Karpas-422 (cell line): Measurements from ENCODE around the gene ATL1. TPM values are rescaled to one million over a fixed set of nuclear protein-coding genes. Genes with fewer than 3 reads are reported as not detected.
A peak's percentile ranks its signal among the peaks of the same experiment; 100 is the strongest.
"Not testable (repeated sequence)": the region's sequence is repeated elsewhere in the genome, so short reads cannot be mapped to it uniquely, and the experiment has no call there.

Experiments
- DNase-seq: peaks from one replicate; pipeline ENCODE4 v3.0.0-alpha.2; 2015
- H2AFZ ChIP-seq: fragments of 200-600 bp; sonication (generic); 2 replicates; pipeline ENCODE4 v1.6.1; 2014; ENCODE audit warnings: antibody characterized with exemption, low read length, mixed read lengths
- H3K27ac ChIP-seq: fragments of 200-600 bp; sonication (generic); 2 replicates; pipeline ENCODE4 v1.5.1; 2014; ENCODE audit warnings: mild to moderate bottlenecking, low read length, moderate library complexity
- H3K27me3 ChIP-seq: fragments of 200-600 bp; sonication (generic); 2 replicates; pipeline ENCODE4 v1.6.1; 2014; ENCODE audit warnings: low read length, mixed read lengths
- H3K36me3 ChIP-seq: fragments of 200-600 bp; sonication (generic); 2 replicates; pipeline ENCODE4 v1.6.1; 2014; ENCODE audit warnings: low read length, mixed read lengths; ENCODE audit not compliant: insufficient read depth
- H3K4me1 ChIP-seq: fragments of 200-600 bp; sonication (generic); 2 replicates; pipeline ENCODE4 v1.6.1; 2014; ENCODE audit warnings: mild to moderate bottlenecking, low read length, mixed read lengths
- H3K4me2 ChIP-seq: fragments of 200-600 bp; sonication (generic); 2 replicates; pipeline ENCODE4 v1.6.1; 2014; ENCODE audit warnings: low read length, low read depth, mild to moderate bottlenecking; ENCODE audit not compliant: poor library complexity, severe bottlenecking
- H3K4me3 ChIP-seq: fragments of 200-600 bp; sonication (generic); 2 replicates; pipeline ENCODE4 v1.5.1; 2014; ENCODE audit warnings: mild to moderate bottlenecking, antibody characterized with exemption, low read length, mixed read lengths
- H3K79me2 ChIP-seq: fragments of 200-600 bp; sonication (generic); 2 replicates; pipeline ENCODE4 v1.6.1; 2014; ENCODE audit warnings: mild to moderate bottlenecking, low read length, mixed read lengths
- H3K9ac ChIP-seq: fragments of 200-600 bp; sonication (generic); 2 replicates; pipeline ENCODE4 v1.6.0; 2014; ENCODE audit warnings: low read length
- H3K9me2 ChIP-seq: fragments of 200-600 bp; sonication (generic), shearing (Covaris generic); replicated peaks from 2 replicates; pipeline ENCODE4 v1.6.0; 2014; ENCODE audit warnings: mild to moderate bottlenecking, low read length, moderate library complexity; ENCODE audit not compliant: insufficient read depth
- H3K9me3 ChIP-seq: fragments of 300-700, 200-600 bp; sonication (generic); 2 replicates; pipeline ENCODE4 v1.6.1; 2014; ENCODE audit warnings: low read length, mixed read lengths
- H4K20me1 ChIP-seq: fragments of 200-600 bp; sonication (generic); 2 replicates; pipeline ENCODE4 v1.6.1; 2014; ENCODE audit warnings: mild to moderate bottlenecking, antibody characterized with exemption, low read length, low read depth; ENCODE audit not compliant: insufficient read depth
- total RNA-seq: library from RNA; depleted of rRNA; stranded (reverse); fragments of >200 nt; shearing (Covaris generic); gene quantifications from 2 replicates; pipeline ENCODE4 v1.2.3, GENCODE V29; 2014; ENCODE audit warnings: low replicate concordance

ATL1 gene
- total RNA-seq, 1 experiment from 2014 or later: 3.3 TPM

- H3K27me3 ChIP-seq: no peaks in the 10 kb centered on the region
- H3K4me3 ChIP-seq: peak within 1 kb of the TSS; percentile 70
- H3K9ac ChIP-seq: peak within 1 kb of the TSS; percentile 89
- H3K4me2 ChIP-seq: peak within 1 kb of the TSS; percentile 88
- DNase-seq: peak; percentile 98
- H3K9me3 ChIP-seq: no peaks in the 10 kb centered on the region
- H2AFZ ChIP-seq: peak within 1 kb of the TSS; percentile 91
- peaks cover 9% of the 10 kb centered on the region; the same call in 1 of the 2 replicates for H3K36me3 ChIP-seq
- H3K79me2 ChIP-seq: peaks cover 46% of the 10 kb centered on the region
- no peaks in the 10 kb centered on the region for H3K9me2 ChIP-seq
- peaks cover 43% of the 10 kb centered on the region for H3K4me1 ChIP-seq
- peak within 1 kb of the TSS; percentile 48 for H3K27ac ChIP-seq
- H4K20me1 ChIP-seq: peaks cover 4% of the 10 kb centered on the region; the same call in 1 of the 2 replicates
Observed at GRCh38 chr14:50532502-50533240, 27.3 kb upstream of the ATL1 start, which contains the start of gene MAP4K5. Gene MAP4K5 (minus strand): TSS chr14:50532569. CDS start chr14:50532049, 520 bp downstream.

DNA sequence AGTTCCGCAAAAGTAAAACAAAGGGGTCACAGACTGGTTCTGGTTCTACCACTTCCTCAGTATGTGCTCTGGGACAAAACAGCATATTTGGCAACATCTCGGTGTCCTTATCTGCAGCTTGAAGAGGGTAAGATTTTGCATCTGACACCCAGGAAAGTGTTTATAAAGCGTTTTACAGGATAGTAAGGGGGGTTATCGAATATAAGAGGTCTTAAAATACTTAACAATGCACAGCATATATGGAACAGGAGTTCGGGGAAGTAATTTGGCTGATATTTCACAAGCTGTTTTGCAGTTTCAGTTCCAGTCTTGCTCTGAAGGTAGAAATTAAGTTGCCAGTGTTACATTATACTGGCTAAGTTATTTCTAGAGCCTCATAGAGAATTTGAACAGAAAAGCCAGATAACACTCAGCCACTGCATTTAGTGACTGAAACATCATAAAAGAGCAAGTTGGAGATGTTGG, 26.7 kb upstream of the ATL1 start:
- Histone ChIP-seq H2AFZ (peak overlapping the region; percentile 91), H3K9ac (peak overlapping the region; percentile 89), H3K4me3 (peak overlapping the region; percentile 70), H4K20me1 (peaks cover 4% of the 10 kb centered on the region; the same call in 1 of the 2 replicates), H3K36me3 (peaks cover 9% of the 10 kb centered on the region; the same call in 1 of the 2 replicates), H3K79me2 (peaks cover 40% of the 10 kb centered on the region), H3K9me3 (no peaks in the 10 kb centered on the region), H3K4me2 (peak overlapping the region; percentile 88), H3K9me2 (no peaks in the 10 kb centered on the region), H3K4me1 (peaks cover 39% of the 10 kb centered on the region), H3K27me3 (no peaks in the 10 kb centered on the region), H3K27ac (no peak overlapping the region)
- no peak for DNase-seq

DNA sequence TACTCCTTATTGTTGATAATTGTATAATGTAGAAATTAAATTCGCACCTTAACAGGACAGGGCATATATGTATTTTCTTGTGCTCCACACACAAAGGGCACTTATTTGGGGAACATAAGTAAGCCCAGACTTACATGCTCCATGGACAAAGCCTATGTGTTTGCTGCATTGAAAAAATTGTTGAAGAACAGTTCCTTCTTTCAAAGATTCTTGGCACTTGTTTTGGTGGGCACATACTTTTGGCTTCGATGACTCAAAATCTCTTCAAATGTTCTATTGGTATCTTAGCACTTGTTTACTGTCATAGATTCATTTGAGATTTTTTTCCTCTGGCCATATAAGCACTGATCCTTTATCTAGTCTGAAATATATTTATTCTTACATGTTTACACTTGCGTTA, 26.1 kb upstream of the ATL1 start:
- Histone ChIP-seq H3K4me3 (no peak overlapping the region), H2AFZ (no peak overlapping the region), H3K4me2 (peak overlapping the region; percentile 88)

DNA sequence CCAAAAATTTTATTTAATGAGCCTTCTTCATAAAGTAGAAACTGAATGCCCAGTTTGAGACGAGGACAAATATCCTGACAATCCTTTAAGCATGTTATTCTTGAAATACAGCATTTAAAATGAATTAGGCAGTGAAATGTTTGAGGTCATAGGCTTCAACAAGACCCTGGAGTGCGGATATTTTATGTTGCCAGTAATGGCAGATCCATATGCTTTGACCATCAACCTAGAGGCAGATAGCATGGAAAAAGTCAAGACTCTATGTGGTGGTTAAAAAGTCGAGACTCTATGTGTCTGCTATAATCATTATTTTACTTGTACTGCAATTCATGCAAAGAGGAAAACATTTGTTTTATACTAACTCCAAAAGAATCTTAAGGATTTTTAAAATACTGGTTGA, 25.5 kb upstream of the ATL1 start:
- no peak for DNase-seq
- no peak overlapping the region for H2AFZ ChIP-seq
- H3K4me2 ChIP-seq: no peak overlapping the region
- peaks cover 29% of the 10 kb centered on the region for H3K79me2 ChIP-seq
- H3K4me1 ChIP-seq: peaks cover 28% of the 10 kb centered on the region
- H3K4me3 ChIP-seq: no peak overlapping the region
- H3K36me3 ChIP-seq: no peaks in the 10 kb centered on the region; the same call in 1 of the 2 replicates
- H3K27me3 ChIP-seq: no peaks in the 10 kb centered on the region
- H4K20me1 ChIP-seq: peaks cover 4% of the 10 kb centered on the region; the same call in 1 of the 2 replicates
- H3K9me3 ChIP-seq: no peaks in the 10 kb centered on the region
- H3K9ac ChIP-seq: no peak overlapping the region
- no peaks in the 10 kb centered on the region for H3K9me2 ChIP-seq
- H3K27ac ChIP-seq: no peak overlapping the region

More for the DNA sequence above, 26.1 kb upstream of the ATL1 start:
- Histone ChIP-seq H3K9ac (no peak overlapping the region; the same call in 1 of the 2 replicates), H3K36me3 (peaks cover 5% of the 10 kb centered on the region; the same call in 1 of the 2 replicates), H3K9me2 (no peaks in the 10 kb centered on the region), H3K9me3 (no peaks in the 10 kb centered on the region), H3K27ac (no peak overlapping the region), H3K27me3 (no peaks in the 10 kb centered on the region), H3K79me2 (peaks cover 35% of the 10 kb centered on the region), H3K4me1 (peaks cover 34% of the 10 kb centered on the region), H4K20me1 (peaks cover 4% of the 10 kb centered on the region; the same call in 1 of the 2 replicates)
- no peak for DNase-seq

GRCh38 chr14:50534997-50535396, 24.9 kb upstream of the ATL1 start:
- no peak overlapping the region for H3K4me2 ChIP-seq
- H3K4me3 ChIP-seq: no peak overlapping the region
- H2AFZ ChIP-seq: no peak overlapping the region

DNA sequence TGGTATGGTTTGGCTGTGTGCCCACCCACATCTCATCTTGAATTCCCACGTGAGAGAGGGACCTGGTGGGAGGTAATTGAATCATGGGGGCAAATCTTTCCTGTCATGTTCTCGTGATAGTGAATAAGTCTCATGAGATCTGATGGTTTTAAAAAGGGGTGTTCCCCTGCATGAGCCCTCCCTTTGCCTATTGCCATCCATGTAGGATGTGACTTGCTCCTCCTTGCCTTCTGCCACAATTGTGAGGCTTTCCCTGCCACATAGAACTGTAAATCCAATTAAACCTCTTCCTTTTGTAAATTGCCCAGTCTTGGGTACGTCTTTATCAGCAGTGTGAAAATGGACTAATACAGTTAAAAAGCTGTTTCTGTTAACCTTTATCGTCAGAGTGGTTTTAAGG, 21.9 kb upstream of the ATL1 start:
- not testable (repeated sequence) for H2AFZ ChIP-seq, H3K4me3 ChIP-seq, H3K36me3 ChIP-seq, H3K79me2 ChIP-seq, H3K27me3 ChIP-seq, H3K4me2 ChIP-seq, DNase-seq, H3K9me3 ChIP-seq, H4K20me1 ChIP-seq, H3K27ac ChIP-seq, H3K9me2 ChIP-seq, H3K9ac ChIP-seq
- H3K4me1 ChIP-seq: peaks cover 11% of the 10 kb centered on the region

More at GRCh38 chr14:50534997-50535396, 24.9 kb upstream of the ATL1 start:
- Histone ChIP-seq H3K79me2 (peaks cover 23% of the 10 kb centered on the region), H3K27me3 (no peaks in the 10 kb centered on the region), H3K27ac (no peak overlapping the region), H3K4me1 (peaks cover 23% of the 10 kb centered on the region), H3K9me2 (no peaks in the 10 kb centered on the region), H4K20me1 (no peaks in the 10 kb centered on the region; the same call in 1 of the 2 replicates), H3K9me3 (no peaks in the 10 kb centered on the region), H3K36me3 (no peaks in the 10 kb centered on the region), H3K9ac (no peak overlapping the region)
- DNase-seq: no peak

- no peaks in the 10 kb centered on the region for H3K27me3 ChIP-seq
- H3K4me2 ChIP-seq: no peak overlapping the region
- H3K79me2 ChIP-seq: no peaks in the 10 kb centered on the region
- no peaks in the 10 kb centered on the region for H4K20me1 ChIP-seq
- no peak for DNase-seq
- H3K27ac ChIP-seq: no peak overlapping the region
- H3K36me3 ChIP-seq: no peaks in the 10 kb centered on the region
- H2AFZ ChIP-seq: no peak overlapping the region
- H3K9me3 ChIP-seq: no peaks in the 10 kb centered on the region
- H3K4me3 ChIP-seq: no peak overlapping the region
- no peaks in the 10 kb centered on the region for H3K9me2 ChIP-seq
- peaks cover 5% of the 10 kb centered on the region; the same call in 1 of the 2 replicates for H3K4me1 ChIP-seq
- H3K9ac ChIP-seq: no peak overlapping the region
Observed at GRCh38 chr14:50539051-50539450, 20.9 kb upstream of the ATL1 start.

DNA sequence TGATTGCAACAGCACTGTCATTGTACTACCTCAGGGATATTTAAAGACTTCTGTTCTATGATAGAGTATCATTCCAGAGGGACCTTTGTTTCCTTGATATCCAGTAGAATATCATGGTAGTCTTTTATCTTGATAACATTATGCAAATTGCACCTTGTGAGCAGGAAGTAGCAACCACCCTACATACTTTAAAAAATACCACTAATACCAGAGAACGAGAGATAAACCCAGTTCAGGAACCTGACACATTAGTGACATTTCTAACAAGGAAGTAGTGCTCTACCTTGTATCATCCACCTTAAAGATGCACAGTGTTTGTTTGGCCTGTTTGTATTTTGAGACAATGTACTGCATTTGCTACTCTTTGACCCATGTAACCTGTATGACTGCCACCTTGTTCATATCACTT, 18.8 kb upstream of the ATL1 start:
- no peak overlapping the region for H3K9ac ChIP-seq

More for the DNA sequence above, 18.8 kb upstream of the ATL1 start:
- no peak overlapping the region for H2AFZ ChIP-seq
- no peaks in the 10 kb centered on the region for H4K20me1 ChIP-seq
- no peak overlapping the region for H3K4me2 ChIP-seq
- DNase-seq: no peak
- H3K4me3 ChIP-seq: no peak overlapping the region
- H3K27ac ChIP-seq: no peak overlapping the region
- no peaks in the 10 kb centered on the region for H3K36me3 ChIP-seq
- H3K4me1 ChIP-seq: peaks cover 5% of the 10 kb centered on the region; the same call in 1 of the 2 replicates
- H3K79me2 ChIP-seq: no peaks in the 10 kb centered on the region
- H3K9me3 ChIP-seq: no peaks in the 10 kb centered on the region
- H3K9me2 ChIP-seq: no peaks in the 10 kb centered on the region
- H3K27me3 ChIP-seq: no peaks in the 10 kb centered on the region
